Superior temporal gyrus (tissue), 1 donor: Measurements from ENCODE around the gene KCNE2.
"Not testable (repeated sequence)": the region's sequence is repeated elsewhere in the genome, so short reads cannot be mapped to it uniquely, and the experiment has no call there.

Experiments used
- DNase-seq: peaks from one replicate; pipeline ENCODE4 v3.0.0-alpha.2; 2016; ENCODE audit errors: extremely low spot score

Gene KCNE2

DNA sequence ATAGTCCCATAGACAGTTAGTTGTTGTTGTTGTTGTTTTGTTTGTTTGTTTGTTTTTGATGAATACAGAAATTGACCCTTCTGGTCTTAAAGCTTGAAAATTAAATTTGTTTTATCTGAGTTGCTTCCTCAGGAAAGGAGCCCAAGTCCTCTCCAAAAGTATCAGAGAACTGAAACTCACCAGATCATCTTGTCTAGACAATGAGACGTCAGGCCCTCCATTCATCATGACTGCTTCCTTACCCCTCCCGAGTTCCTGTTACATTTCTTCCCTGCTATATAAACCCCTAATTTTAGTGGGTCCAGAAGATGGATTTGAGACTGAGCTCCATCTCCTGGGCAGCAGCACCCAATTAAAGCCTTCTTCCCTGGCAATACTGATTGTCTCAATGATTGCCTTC, 42.9 kb downstream of the KCNE2 start:
- DNase-seq: not testable (repeated sequence)

DNA sequence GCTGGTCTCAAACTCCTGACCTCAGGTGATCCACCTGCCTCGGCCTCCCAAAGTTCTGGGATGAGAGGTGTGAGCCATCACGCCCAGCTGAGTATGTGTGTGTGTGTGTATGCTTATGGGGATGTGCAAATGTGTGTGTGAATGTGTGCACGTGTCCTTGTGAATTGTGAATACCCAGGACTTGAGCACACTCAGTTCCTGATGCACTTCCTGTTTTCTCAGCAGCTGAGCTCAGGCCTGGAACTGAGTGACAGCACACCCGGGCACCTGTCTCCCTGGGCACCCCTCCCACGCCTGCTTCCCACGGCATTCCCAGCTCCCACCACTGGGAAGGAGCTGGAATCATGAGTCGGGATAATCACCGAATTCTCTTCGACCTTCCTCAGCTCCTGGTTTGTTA, 43.5 kb downstream of the KCNE2 start:
- DNase-seq: not testable (repeated sequence)

DNA sequence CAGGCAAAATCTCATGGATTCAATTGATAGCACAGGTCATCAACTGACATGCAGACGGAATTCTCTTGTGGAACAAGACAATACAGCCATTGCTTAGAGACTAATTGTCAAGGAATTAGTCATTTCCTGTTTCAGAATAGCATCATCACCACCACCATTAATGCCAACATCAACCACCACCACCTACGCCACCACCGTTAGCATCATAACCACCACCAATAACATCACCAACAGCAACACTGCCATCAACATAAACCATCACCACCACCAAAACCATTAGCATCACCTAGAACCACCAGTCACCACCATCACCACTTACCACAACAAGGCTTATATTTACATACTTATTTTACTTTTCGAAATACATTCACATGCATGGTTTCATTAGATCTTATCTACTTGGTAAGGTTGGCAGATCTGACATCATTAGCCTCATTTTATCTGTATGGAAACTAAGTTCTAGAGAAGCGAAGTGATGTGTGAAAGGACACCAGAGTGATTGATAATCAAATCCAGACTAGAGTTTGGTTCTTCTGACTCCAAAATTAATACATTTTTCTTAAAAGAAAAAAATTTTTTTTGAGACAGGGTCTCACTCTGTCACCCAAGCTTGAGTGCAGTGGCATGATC, 53.8 kb downstream of the KCNE2 start:
- not testable (repeated sequence) for DNase-seq
